Head of caudate nucleus (tissue), 42 donors: Measurements from ENCODE around the gene DENND5B.
A peak's percentile ranks its signal among the peaks of the same experiment; 100 is the strongest.
"Not testable (repeated sequence)": the region's sequence is repeated elsewhere in the genome, so short reads cannot be mapped to it uniquely, and the experiment has no call there.

Experiments
- DNase-seq, 42 donors: peaks; one replicate each; pipeline versions ENCODE4 v3.0.0 to v3.0.0-alpha.2; 2020 to 2021; ENCODE audit warnings: mixed read lengths in 7 of 42
- intact Hi-C: fragments of 100-400 bp; cut with DNase I; formaldehyde crosslinking; loops from one replicate; pipeline ENCODE4 v1.15.0; 2022

The DENND5B gene

DNA sequence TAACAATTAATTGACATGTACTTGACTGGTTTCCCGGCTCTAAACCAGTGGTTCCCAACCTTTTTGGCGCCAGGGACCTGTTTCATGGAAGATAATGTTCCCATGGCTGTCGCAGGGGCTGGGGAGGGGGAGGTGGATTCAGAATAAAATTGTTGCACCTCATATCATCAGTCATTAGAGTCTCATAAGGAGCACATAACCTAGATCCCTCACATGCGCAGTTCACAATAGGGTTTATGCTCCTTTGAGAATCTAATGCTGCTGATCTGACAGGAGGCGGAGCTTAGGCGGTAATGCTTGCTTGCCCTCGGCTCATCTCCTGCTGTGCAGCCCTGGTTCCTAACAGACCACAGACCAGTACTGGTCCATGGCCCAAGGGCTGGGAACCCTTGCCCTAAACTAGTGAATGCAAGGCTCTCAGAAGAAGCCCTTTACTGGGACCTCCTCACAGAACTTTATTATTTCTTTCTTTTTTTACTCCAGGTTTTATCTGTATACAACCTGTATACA is 178.6 kb downstream of the DENND5B start:
- intact Hi-C loops = no loop called here
- no peak for DNase-seq

DNA sequence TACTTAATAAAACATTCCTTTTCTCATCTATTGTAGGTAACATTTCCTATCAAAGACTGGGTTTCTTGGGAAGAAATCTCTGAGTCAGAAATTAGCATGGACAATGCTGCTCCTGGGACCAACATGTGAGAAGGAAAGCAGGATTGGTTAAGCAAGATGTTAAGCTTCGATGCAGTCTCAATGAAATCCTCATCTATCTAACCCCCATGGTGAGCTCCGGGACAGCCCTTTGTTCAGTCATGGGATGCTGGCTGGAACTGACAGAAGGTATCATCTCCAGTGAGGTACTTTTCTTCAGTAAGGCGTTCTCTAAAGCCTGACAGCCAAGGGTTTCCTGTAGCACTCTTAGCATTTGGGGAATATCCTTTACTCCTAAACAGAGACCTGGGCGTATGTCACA is 182.2 kb downstream of the DENND5B start:
- DNase-seq = no peak
- intact Hi-C loops = no loop called here

DNA sequence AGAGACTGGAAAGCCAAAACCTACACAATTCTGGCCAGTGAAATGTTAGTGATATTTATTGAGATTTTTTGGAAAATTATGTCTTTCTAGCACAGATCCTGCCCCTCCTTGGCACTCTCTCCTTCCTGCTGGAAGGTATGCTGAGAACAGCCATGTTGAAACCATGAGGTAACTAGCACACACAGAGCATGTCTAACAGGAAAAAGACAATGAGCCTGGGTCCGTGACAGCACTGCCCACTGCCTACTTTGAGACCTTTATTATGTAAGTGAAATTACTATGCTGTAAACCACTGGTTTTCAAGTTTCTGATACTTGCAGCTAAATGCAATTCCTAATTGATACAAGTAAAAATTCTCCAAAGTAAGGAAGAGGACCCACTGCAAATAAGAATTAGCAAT is 183.4 kb downstream of the DENND5B start:
- DNase-seq = no peak
- intact Hi-C loops = no loop called here

DNA sequence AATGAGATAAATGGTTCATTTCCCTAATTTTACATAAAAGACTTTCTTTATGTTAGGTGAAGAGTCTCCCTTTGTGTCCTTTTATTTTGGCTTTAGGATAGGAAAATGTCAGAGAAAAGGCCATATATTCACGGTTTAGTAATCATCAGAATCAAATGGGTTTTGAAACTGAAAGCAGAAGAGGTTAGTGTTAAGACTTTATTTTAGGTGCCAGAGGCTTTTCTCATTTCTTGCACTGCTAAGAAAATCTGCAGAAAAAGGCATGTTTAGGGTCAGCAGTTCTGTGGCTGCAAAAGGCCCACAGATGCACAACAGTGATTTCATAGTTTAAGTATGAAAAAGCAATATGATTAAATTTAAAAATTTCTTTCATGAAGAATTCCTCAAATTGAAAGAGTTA is 184.6 kb downstream of the DENND5B start:
- no peak for DNase-seq
- intact Hi-C loops = no loop called here

DNA sequence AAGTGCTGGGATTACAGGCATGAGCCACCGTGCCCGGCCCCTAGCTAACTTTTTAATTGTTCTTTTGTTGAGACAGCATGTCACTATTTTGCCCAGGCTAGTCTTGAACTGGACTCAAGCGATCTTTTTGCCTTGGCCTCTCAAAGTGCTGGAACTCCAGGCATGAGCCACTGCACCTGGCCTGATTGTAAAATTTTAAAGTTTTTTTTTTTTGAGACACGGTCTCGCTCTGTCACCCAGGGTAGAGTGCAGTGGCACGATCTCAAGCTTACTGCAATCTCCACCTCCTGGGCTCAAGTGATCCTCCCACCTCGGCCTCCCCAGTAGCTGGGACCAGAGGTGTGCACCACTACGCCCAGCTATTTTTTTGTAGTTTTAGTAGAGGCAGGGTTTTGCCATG is 185.9 kb downstream of the DENND5B start:
- no peak for DNase-seq
- intact Hi-C loops = no loop called here

GRCh38 chr12:31403099-31403607 is 187.8 kb downstream of the DENND5B start:
- intact Hi-C loops = loop anchor here (2.0 kb wide), 1 partner anchor 234 kb away; no protein-coding TSS in a partner anchor
- peak in 41 of 42 donors; percentile 8 to 86 (median 65) for DNase-seq

DNA sequence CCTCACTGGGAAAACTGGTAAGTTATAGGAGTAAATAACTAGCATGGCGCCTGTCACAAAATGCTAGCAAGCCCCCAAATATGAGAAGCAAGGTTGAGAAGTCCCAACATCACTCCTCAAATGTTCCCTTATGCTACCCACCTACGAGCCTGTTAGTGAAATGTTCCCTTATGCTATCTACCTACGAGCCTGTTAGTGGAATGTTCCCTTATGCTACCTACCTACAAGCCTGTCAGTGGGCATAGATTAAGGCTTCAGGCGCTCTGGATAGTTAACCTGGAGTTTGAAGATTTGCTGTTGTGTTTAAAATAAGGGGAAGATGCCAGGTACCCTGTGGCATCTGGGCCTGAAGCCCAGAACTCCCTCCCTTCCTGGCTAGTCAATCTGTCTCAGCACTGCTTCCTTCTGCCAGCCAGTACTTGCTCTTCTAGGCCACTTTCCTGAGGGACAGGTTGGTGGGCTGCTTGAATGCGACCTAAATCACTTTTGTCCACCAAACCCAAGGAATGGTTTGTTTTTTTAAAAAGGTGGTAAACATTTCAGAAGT is 197.9 kb downstream of the DENND5B start:
- DNase-seq = peak in 4 of 42 donors; percentile 20 to 58 (median 43)
- intact Hi-C loops = no loop called here

- peak in 1 of 42 donors; percentile 15 for DNase-seq
- intact Hi-C loops = no loop called here
Observed at GRCh38 chr12:31390991-31391390, 199.9 kb downstream of the DENND5B start.

DNA sequence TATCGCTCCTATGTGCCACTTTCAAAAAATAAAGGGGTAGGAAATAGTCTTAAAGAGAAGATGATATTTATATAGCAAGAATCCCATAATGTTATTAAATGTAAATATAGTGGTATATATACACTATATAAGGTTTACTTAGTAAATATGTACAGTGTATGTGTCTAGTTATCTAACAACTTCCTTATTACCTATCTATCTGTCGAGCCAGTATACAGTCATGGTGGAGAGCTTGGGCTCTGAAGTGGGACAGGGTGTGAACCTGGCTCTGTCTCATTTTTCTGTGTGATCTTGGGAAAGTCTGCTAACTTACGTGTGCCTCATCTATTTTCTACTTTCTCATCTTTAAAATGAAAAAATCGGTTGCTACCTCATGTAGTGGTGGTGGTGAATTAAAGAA is 202.2 kb downstream of the DENND5B start:
- intact Hi-C loops = no loop called here
- no peak for DNase-seq

GRCh38 chr12:31387466-31387865 is 203.5 kb downstream of the DENND5B start:
- DNase-seq = peak in 3 of 42 donors; percentile 15 to 27 (median 15)
- intact Hi-C loops = no loop called here

- no peak for DNase-seq
- intact Hi-C loops = no loop called here
Observed at GRCh38 chr12:31387011-31387410, 203.9 kb downstream of the DENND5B start.

GRCh38 chr12:31386364-31386777 is 204.6 kb downstream of the DENND5B start:
- peak in 1 of 42 donors; percentile 9 for DNase-seq
- intact Hi-C loops = no loop called here

GRCh38 chr12:31377210-31377609 is 213.7 kb downstream of the DENND5B start:
- DNase-seq, intact Hi-C loops: not testable (repeated sequence)

GRCh38 chr12:31375422-31375821 is 215.5 kb downstream of the DENND5B start:
- intact Hi-C loops = not testable (repeated sequence)
- peak in 1 of 42 donors; percentile 7 for DNase-seq

- intact Hi-C loops = no loop called here
- peak in 11 of 42 donors; percentile 17 to 74 (median 39) for DNase-seq
Observed at GRCh38 chr12:31371256-31371620, 219.7 kb downstream of the DENND5B start.

- intact Hi-C loops = no loop called here
- DNase-seq = peak in 1 of 42 donors; percentile 12
Observed at GRCh38 chr12:31370531-31371255, 220.2 kb downstream of the DENND5B start.

- intact Hi-C loops = no loop called here
- peak in 2 of 42 donors; percentile 24 to 37 for DNase-seq
Observed at GRCh38 chr12:31369712-31370521, 221.0 kb downstream of the DENND5B start.

DNA sequence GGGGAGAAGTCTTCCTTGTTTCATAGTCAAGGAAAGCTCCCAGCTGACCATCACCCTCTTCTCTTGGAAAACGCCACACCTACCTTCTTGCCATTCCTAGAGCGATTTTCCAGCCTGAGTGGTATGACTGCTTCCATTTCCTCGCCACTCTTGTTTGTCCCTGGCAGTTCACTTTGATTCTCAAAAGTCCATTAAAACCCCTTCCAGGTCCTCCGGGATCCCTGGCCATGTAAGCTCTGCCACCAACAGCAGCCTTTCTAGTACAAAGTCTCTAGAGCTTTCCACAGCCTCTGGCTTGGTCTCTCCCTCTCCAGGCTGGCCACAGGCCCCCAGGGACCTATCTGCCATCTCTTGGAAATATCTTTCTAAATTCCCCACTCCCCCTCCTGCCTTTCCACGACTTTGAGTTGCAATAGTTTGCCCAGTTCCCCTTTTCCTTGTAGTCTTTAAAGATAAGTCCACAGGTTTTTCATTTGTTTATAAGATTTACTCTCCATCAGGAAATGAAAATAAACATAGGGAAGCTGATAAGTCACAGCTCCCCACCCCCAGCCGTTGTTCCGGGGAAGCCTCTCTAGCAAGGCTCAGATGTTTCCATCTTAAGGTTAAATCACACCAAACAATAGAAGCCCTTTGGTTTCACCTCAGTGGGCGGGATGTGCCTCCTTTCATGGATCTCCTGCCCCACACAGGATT is 222.1 kb downstream of the DENND5B start:
- DNase-seq = peak in 2 of 42 donors; percentile 22 to 34
- intact Hi-C loops = no loop called here

DNA sequence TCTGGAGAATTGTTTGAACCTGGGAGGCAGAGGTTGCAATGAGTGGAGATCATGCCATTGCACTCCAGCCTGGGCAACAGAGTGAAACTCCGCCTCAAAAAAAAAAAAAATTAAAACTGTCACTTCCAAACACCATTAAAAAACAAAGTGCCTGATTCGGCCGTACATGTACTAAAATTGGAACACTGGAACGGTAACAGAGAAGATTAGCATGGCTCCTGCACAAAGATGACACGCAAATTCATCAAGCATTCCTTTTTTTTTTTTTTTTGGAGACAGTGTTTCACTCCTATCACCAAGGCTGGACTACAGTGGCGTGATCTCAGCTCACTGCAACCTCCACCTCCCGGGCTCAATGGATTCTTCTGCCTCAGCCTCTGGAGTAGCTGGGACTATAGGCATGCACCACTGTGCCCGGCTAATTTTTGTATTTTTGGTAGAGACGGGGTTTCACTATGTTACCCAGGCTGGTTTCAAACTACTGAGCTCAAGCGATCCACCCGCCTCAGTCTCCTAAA is 224.8 kb downstream of the DENND5B start:
- peak in 1 of 42 donors; percentile 8 for DNase-seq
- intact Hi-C loops = no loop called here
